ENCODE data around the gene RAB40A. TPM values are rescaled to one million over a fixed set of nuclear protein-coding genes. Genes with fewer than 3 reads are reported as not detected.
A peak's percentile ranks its signal among the peaks of the same experiment; 100 is the strongest.

The RAB40A gene
- total RNA-seq, 1 donor from 2014 or later: 0.16 TPM

DNA sequence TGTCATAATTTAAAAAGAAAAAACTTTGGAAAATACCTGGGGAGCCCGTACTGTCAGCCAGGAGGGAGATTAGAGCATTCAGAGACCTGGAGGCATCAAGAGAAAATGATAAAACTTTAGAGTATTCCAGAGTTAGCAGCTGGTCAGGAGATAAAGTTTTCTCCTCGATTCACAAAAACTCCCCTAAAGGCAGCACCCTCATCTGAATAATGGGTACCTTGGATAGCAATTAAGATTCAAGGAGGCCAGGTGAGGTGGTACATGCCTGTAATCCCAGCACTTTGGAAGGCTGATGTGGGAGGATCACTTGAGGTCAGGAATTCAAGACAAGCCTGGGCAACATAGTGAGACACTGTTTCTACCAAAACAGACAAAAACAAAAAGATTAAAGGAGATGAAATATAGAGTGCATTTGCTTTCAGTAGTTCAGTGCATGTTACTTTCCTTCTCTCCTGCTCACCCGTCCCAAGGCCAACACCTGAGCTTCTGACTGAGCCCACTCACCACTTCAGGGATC lies 18.6 kb upstream of the RAB40A start:
- no peaks in the 10 kb centered on the region for H3K9me3 Mint-ChIP-seq
- peaks cover 4% of the 10 kb centered on the region for H3K4me1 Mint-ChIP-seq
- intact Hi-C loops (cut with micrococcal nuclease): loop anchor here (10.0 kb wide), 1 partner anchor 177 kb away; the partner anchor contains the start of gene TMEM31
- no peaks in the 10 kb centered on the region for H3K36me3 Mint-ChIP-seq (ENCODE audit: low read depth)
- no peak overlapping the region for H3K27ac Mint-ChIP-seq
- peaks cover 5% of the 10 kb centered on the region for H3K27me3 Mint-ChIP-seq
- no peak overlapping the region for H3K4me3 Mint-ChIP-seq
- DNase-seq: no peak

DNA sequence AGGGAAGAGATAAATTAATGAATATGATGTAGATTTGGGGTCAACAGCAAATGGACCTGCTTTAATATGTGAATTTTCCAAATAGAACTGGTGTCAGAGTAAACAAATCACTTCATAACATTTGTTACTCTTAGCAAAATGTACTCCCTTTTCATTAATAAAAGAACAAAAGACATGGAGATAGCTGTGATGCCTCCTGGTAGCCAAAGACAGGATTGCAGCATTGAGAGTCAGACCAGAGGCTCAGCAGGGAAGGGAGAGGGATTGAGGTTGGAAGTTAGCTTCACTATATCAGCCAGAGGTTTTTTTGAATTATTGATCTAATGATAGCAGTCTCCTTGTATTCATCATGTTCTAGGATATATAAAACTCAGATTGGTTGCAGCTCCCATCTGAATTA lies 17.4 kb upstream of the RAB40A start:
- no peak for DNase-seq
- intact Hi-C loops (cut with micrococcal nuclease): loop anchor here (10.0 kb wide), 1 partner anchor 178 kb away; the partner anchor contains the start of gene TMEM31
- peaks cover 4% of the 10 kb centered on the region for H3K4me1 Mint-ChIP-seq
- no peak overlapping the region for H3K27ac Mint-ChIP-seq
- H3K36me3 Mint-ChIP-seq (ENCODE audit: low read depth): no peaks in the 10 kb centered on the region
- no peaks in the 10 kb centered on the region for H3K9me3 Mint-ChIP-seq
- peaks cover 5% of the 10 kb centered on the region for H3K27me3 Mint-ChIP-seq
- no peak overlapping the region for H3K4me3 Mint-ChIP-seq

DNA sequence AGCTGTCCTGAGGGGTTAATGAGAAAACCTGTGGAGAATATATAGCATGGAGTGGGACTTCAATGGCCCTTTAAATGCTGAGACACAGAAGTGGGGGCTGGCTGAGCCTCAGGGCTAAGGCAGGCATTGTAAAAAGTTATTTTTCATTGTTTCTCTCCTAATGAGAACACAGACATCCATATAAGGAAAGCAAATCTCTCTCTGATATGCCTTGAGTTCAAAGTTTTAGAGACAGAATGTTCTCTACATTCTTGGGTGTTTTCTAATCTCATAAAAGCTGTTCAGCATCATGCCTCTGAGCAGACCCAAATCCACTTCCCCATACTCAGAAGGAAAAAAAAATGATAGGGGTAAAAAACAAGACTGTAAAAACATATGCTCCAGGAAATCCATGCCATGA lies 16.8 kb upstream of the RAB40A start:
- DNase-seq: no peak
- H3K4me3 Mint-ChIP-seq: no peak overlapping the region
- intact Hi-C loops (cut with micrococcal nuclease): loop anchor here (10.0 kb wide), 1 partner anchor 179 kb away; the partner anchor contains the start of gene TMEM31
- no peaks in the 10 kb centered on the region for H3K9me3 Mint-ChIP-seq
- H3K4me1 Mint-ChIP-seq: peaks cover 4% of the 10 kb centered on the region
- H3K27me3 Mint-ChIP-seq: peaks cover 5% of the 10 kb centered on the region
- H3K27ac Mint-ChIP-seq: no peak overlapping the region
- no peaks in the 10 kb centered on the region for H3K36me3 Mint-ChIP-seq (ENCODE audit: low read depth)

DNA sequence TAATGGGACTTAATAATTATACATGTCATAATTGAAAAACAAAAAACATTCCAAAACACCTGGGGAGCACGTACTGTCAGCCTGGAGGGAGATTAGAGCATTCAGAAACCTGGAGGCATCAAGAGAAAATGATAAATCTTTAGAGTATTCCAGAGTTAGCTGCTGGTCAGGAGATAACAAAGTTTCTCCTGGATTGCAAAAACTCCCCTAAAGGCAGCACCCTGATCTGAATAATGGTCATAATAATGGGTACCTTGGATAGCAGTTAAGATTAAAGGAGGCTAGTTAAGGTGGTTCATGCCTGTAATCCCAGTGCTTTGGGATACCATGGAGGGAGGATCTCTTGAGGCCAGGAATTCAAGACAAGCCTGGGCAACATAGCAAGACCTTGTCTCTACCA lies 15.9 kb upstream of the RAB40A start:
- H3K27ac Mint-ChIP-seq: no peak overlapping the region
- peaks cover 4% of the 10 kb centered on the region for H3K4me1 Mint-ChIP-seq

DNA sequence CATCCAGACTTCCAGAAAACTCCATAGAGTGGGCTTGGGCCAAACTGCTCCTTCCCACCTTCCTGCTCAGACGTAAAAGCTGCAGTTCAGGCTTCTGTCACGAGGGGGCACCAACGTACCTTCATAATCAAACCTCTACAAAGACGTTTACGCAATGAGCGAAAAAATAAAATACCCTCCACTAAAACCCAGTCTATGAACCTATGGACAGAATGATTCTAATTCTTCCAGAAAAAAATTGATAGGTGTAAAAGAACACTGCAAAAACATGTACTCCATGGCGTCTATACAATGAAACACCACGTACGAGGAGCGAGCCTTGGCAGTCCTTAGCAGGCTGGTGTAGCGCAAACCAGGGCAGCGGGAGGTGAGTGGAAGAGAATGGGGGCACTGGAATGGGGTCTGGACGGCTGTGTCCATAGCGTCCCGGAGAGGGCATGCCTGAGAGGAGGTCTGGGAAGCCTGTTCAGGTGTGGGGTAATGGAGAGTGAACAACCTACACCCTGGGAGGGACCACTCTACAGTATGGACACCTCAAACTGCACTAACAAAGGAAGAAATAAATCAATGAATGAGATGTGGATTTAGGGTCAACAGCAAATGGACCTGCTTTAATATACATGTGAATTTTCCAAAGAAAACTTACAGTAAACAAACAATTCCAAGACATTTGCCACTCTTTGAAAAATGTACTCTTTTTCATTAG lies 14.4 kb upstream of the RAB40A start:
- peaks cover 4% of the 10 kb centered on the region for H3K4me1 Mint-ChIP-seq
- intact Hi-C loops (cut with micrococcal nuclease): loop anchor here (1.0 to 10.0 kb wide), 3 partner anchors 155 to 284 kb away; partner anchors contain the start of gene TMEM31
- H3K36me3 Mint-ChIP-seq (ENCODE audit: low read depth): no peaks in the 10 kb centered on the region
- H3K27me3 Mint-ChIP-seq: peaks cover 5% of the 10 kb centered on the region
- DNase-seq: peak; percentile 88
- H3K9me3 Mint-ChIP-seq: no peaks in the 10 kb centered on the region
- H3K4me3 Mint-ChIP-seq: peak overlapping the region; percentile 78
- no peak overlapping the region for H3K27ac Mint-ChIP-seq

More for the DNA sequence above, 15.9 kb upstream of the RAB40A start:
- Mint-ChIP-seq H3K4me3 (no peak overlapping the region), H3K9me3 (no peaks in the 10 kb centered on the region), H3K27me3 (peaks cover 5% of the 10 kb centered on the region), H3K36me3 (ENCODE audit: low read depth) (no peaks in the 10 kb centered on the region)
- intact Hi-C loops (cut with micrococcal nuclease): loop anchor here (10.0 kb wide), 1 partner anchor 180 kb away; the partner anchor contains the start of gene TMEM31
- DNase-seq: no peak

DNA sequence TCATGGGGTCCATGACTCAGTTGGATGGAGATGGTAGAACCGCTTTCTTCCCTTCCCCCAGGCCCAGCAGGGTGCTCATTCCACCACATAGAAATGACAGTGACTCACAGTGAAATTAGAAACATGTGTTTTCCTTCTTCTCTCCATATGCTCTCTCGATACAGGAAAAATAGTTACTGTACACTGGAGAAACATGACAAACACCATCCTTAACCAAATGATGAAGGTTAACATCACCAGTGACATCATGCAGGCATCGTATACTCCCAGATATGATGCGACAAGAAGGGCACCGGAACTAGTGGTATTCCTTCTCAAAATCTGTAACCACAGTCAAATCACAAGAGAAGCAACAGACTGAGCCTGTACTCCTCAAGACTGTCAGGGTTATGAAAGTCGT lies 11.7 kb upstream of the RAB40A start:
- no peak overlapping the region for H3K4me3 Mint-ChIP-seq
- peaks cover 5% of the 10 kb centered on the region for H3K27me3 Mint-ChIP-seq
- intact Hi-C loops (cut with micrococcal nuclease): loop anchor here (10.0 kb wide), 1 partner anchor 184 kb away; the partner anchor contains the start of gene TMEM31
- no peak for DNase-seq
- H3K9me3 Mint-ChIP-seq: no peaks in the 10 kb centered on the region
- H3K4me1 Mint-ChIP-seq: peaks cover 4% of the 10 kb centered on the region
- H3K36me3 Mint-ChIP-seq (ENCODE audit: low read depth): no peaks in the 10 kb centered on the region
- no peak overlapping the region for H3K27ac Mint-ChIP-seq

DNA sequence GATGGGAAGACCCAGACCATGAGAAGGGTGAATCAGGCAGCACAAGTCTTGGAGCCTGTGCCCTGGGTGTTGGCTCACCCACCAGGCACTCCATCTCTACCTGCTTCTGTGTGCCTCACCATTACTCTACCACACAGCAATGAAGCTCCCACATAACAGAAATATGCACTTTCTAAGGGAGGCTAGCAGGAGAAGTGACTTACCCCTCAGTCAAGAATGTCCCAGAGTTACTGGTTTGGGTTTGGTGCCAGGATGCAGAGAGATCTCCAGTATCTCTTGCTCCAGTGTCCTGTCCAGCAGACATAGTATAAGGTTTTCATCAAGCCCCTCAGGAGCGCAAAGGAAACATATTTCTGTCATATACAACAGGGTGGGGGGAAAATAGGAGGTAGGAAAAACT lies 11.3 kb upstream of the RAB40A start:
- Mint-ChIP-seq H3K4me3 (no peak overlapping the region), H3K27me3 (peaks cover 5% of the 10 kb centered on the region), H3K27ac (no peak overlapping the region), H3K36me3 (ENCODE audit: low read depth) (no peaks in the 10 kb centered on the region), H3K9me3 (no peaks in the 10 kb centered on the region), H3K4me1 (peaks cover 4% of the 10 kb centered on the region)
- intact Hi-C loops (cut with micrococcal nuclease): loop anchor here (10.0 kb wide), 1 partner anchor 184 kb away; the partner anchor contains the start of gene TMEM31
- DNase-seq: no peak

DNA sequence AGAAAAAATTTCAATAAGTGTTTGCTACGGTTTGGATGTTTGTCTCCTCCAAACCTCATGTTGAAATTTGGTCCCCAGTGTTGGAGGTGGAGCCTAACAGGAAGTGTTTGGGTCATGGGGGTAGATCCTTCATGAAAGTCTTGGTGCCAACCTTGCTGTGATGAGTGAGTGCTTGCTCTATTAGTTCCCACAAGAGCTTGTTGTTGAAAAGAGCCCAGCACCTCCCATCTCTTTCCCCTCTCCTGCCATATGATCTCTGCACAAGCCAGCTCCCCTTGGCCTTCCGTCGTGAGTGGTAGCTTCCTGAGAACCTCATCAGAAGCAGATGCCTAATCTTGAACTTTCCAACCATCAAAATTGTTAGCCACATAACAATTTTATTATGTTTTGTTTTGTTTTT lies 10.3 kb upstream of the RAB40A start:
- DNase-seq: no peak
- H3K4me1 Mint-ChIP-seq: peaks cover 4% of the 10 kb centered on the region
- peaks cover 3% of the 10 kb centered on the region for H3K27me3 Mint-ChIP-seq
- intact Hi-C loops (cut with micrococcal nuclease): no loop called here
- H3K4me3 Mint-ChIP-seq: no peak overlapping the region
- H3K27ac Mint-ChIP-seq: no peak overlapping the region
- no peaks in the 10 kb centered on the region for H3K9me3 Mint-ChIP-seq
- H3K36me3 Mint-ChIP-seq (ENCODE audit: low read depth): no peaks in the 10 kb centered on the region

DNA sequence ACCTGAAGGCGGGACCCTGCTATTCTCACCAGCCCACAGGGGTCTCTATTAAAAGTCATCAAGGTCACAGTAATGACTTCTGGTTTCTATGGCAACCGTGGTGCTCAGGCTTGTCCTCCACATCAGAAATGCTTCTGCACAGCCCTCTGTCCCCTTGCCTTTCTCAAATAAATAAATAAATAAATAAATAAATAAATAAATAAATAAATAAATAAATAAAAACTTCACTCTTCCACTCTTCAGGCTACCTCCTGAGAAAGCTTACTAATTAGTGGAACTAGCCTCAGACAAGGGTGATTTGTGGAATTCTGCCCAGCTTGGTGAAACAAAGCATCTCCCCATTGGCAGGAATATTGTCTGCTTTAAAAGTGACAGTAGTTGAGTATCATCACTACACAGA lies 5.5 kb upstream of the RAB40A start:
- H3K4me1 Mint-ChIP-seq: no peaks in the 10 kb centered on the region
- H3K36me3 Mint-ChIP-seq (ENCODE audit: low read depth): no peaks in the 10 kb centered on the region
- H3K27ac Mint-ChIP-seq: no peak overlapping the region
- no peaks in the 10 kb centered on the region for H3K9me3 Mint-ChIP-seq
- no peak for DNase-seq
- intact Hi-C loops (cut with micrococcal nuclease): no loop called here
- no peaks in the 10 kb centered on the region for H3K27me3 Mint-ChIP-seq
- no peak overlapping the region for H3K4me3 Mint-ChIP-seq

DNA sequence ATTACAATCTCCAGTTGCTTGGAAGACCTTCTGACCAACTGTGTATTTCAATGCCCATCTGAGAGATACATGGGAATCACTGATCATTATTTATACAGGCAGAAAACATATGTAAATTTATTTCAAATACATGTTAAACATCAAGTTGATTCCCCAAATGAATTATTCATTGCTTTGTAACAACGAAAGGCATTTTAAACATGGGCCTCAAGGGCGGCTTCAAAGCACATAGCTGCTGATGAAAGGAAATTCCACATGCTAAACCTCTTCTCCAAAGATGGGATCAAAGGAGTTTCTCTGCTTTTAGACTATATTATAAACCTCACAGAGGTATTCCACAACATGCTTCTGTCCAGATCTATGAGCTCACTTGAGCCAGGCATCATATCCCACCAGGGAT lies 4.3 kb upstream of the RAB40A start:
- H3K4me1 Mint-ChIP-seq: no peaks in the 10 kb centered on the region
- no peaks in the 10 kb centered on the region for H3K9me3 Mint-ChIP-seq
- no peaks in the 10 kb centered on the region for H3K27me3 Mint-ChIP-seq
- no peak overlapping the region for H3K27ac Mint-ChIP-seq
- no peak for DNase-seq
- H3K4me3 Mint-ChIP-seq: no peak overlapping the region
- H3K36me3 Mint-ChIP-seq (ENCODE audit: low read depth): no peaks in the 10 kb centered on the region
- intact Hi-C loops (cut with micrococcal nuclease): no loop called here

DNA sequence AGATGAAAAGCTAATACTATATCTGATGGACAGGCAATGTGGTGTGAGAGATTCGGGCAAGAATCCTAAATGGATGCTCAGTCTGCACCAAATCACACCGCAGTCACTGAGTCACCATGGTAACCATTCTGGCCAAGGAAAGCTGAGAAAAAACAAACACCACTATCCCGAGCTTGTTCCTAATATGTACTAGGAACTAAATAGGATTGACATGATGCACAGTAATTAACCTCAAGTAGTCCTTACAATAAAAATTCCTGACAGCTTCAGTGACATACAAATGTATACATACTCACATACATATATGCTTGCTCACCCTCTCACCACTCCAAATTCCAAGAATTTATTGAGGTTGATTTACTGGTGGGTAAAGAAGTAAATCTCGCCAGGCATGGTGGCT lies 1.1 kb upstream of the RAB40A start:
- H3K36me3 Mint-ChIP-seq (ENCODE audit: low read depth): no peaks in the 10 kb centered on the region
- H3K9me3 Mint-ChIP-seq: no peaks in the 10 kb centered on the region
- no peaks in the 10 kb centered on the region for H3K27me3 Mint-ChIP-seq
- intact Hi-C loops (cut with micrococcal nuclease): no loop called here
- no peak for DNase-seq
- H3K4me3 Mint-ChIP-seq: no peak overlapping the region
- no peak overlapping the region for H3K27ac Mint-ChIP-seq
- no peaks in the 10 kb centered on the region for H3K4me1 Mint-ChIP-seq

DNA sequence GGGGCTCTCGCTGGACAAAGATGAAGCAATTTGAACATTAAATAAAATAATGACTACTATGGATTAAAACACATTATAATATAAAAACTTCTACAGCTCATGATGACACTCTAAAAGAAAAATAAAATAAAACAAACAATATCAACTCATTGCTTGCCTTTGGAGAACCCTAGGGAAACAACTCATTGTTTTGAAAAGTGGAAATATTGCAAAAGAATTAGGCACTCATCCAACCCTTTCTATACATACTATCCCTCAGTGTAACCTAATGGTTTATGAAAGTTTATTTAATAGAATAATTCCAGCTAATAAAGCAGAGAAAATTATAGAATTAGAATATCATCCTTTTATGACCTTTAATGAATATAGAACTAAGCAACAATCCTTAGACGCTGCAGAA lies 718 bp downstream of the RAB40A start:
- H3K36me3 Mint-ChIP-seq (ENCODE audit: low read depth): no peaks in the 10 kb centered on the region
- intact Hi-C loops (cut with micrococcal nuclease): no loop called here
- no peak overlapping the region for H3K27ac Mint-ChIP-seq
- DNase-seq: no peak
- no peak overlapping the region for H3K4me3 Mint-ChIP-seq
- H3K27me3 Mint-ChIP-seq: no peaks in the 10 kb centered on the region
- H3K4me1 Mint-ChIP-seq: no peaks in the 10 kb centered on the region
- H3K9me3 Mint-ChIP-seq: no peaks in the 10 kb centered on the region

DNA sequence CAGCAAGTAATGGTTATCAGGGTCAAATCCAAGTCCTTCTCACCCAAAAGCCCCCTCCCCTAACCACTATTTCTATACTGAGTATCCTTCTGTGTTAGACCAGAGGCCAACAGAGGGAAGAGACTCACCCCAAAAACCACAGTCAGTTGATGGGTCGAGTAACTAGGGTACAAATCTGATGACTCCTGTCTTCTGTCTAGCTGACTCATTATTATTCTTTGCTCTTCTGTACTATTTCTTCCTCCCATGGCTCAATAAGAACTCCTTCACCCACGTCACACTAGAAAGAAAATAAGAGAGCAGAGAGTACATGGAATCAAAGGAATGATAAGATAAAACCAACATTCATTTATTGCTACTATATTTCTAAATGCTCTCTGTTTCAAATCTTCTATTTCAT lies 2.0 kb downstream of the RAB40A start:
- Mint-ChIP-seq H3K27ac (no peak overlapping the region), H3K4me3 (no peak overlapping the region), H3K4me1 (no peaks in the 10 kb centered on the region), H3K27me3 (no peaks in the 10 kb centered on the region), H3K9me3 (no peaks in the 10 kb centered on the region), H3K36me3 (ENCODE audit: low read depth) (no peaks in the 10 kb centered on the region)
- intact Hi-C loops (cut with micrococcal nuclease): no loop called here
- no peak for DNase-seq

DNA sequence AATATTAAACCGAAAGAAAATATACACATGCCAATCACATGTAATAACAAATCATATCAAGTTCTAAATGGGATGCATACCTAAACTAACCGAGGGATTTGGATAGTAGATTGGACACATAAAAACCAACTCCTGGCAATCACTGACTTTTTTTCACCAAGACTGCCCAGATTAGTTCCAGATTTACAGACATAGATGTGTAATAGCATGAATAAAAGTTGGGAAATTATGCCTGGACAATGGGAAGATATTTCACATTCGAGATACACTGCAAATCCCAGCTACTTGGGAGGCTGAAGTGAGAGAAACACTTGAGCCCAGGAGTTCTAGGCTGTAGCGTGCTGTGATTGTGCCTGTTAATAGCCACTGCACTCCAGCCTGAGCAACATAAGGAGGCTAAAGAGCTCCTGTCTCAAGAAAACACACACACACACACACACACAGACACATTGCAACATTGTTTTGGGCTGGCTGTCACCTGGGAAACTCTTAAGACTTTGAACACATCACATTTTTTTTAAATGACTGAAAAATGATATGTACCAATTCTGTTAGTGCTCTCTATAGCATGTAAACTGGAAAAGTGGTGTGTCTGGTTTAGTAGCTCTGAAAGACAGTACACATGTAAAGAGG lies 5.7 kb downstream of the RAB40A start:
- H3K4me3 Mint-ChIP-seq: no peak overlapping the region
- DNase-seq: no peak
- H3K9me3 Mint-ChIP-seq: no peaks in the 10 kb centered on the region
- no peak overlapping the region for H3K27ac Mint-ChIP-seq
- H3K27me3 Mint-ChIP-seq: no peaks in the 10 kb centered on the region
- no peaks in the 10 kb centered on the region for H3K4me1 Mint-ChIP-seq
- no peaks in the 10 kb centered on the region for H3K36me3 Mint-ChIP-seq (ENCODE audit: low read depth)
- intact Hi-C loops (cut with micrococcal nuclease): no loop called here
